K562 (cell line): ENCODE results near the gene TNRC6B.

Experiments
- CTCF ChIP-seq, 3 experiments: IDR thresholded peaks in 2 of 3; conservative IDR thresholded peaks in 1 of 3; 2 replicates each; pipeline ENCODE4 v1.5.1; 2011 to 2012; ENCODE audit warnings: low read length in 3 of 3, mild to moderate bottlenecking in 3 of 3, control low read depth in 2 of 3, improper control_type of control experiment in 1 of 3, inconsistent platforms in 1 of 3, low read depth in 1 of 3, mixed read lengths in 1 of 3, moderate library complexity in 1 of 3; ENCODE audit not compliant: insufficient read depth in 2 of 3
- ERF ChIP-seq: fragments of 450-650 bp; formaldehyde crosslinking; IDR thresholded peaks from 2 replicates; pipeline ENCODE4 v1.4.0; 2020; ENCODE audit warnings: mild to moderate bottlenecking, mixed read lengths
- EZH2 ChIP-seq: IDR thresholded peaks from 2 replicates; pipeline ENCODE4 v1.6.1; 2012; ENCODE audit warnings: low read depth, mild to moderate bottlenecking, inconsistent platforms, low read length, borderline replicate concordance
- MYBL2 ChIP-seq, 2 experiments: fragments of 450-650 bp in 1 of 2; sonication (generic) in 1 of 2; formaldehyde crosslinking in 1 of 2; IDR thresholded peaks; 2 replicates each; pipeline versions ENCODE4 v1.6.1 to v1.8.1; 2017 to 2022; ENCODE audit warnings: borderline replicate concordance in 1 of 2, inconsistent platforms in 1 of 2, low read depth in 1 of 2, mild to moderate bottlenecking in 1 of 2, missing genetic modification reagents in 1 of 2, moderate library complexity in 1 of 2
- POLR2A ChIP-seq: fragments of 450-650 bp; conservative IDR thresholded peaks from 2 replicates; pipeline ENCODE4 v1.6.1; 2016
- USF2 ChIP-seq: sonication (generic); formaldehyde crosslinking; IDR thresholded peaks from 2 replicates; pipeline ENCODE4 v1.5.0; 2020; ENCODE audit warnings: missing genetic modification reagents
- ZNF830 ChIP-seq: fragments of 250-450 bp; sonication (Bioruptor Pico); IDR thresholded peaks from 2 replicates; pipeline ENCODE4 v1.5.0; 2021; ENCODE audit warnings: mild to moderate bottlenecking

DNA sequence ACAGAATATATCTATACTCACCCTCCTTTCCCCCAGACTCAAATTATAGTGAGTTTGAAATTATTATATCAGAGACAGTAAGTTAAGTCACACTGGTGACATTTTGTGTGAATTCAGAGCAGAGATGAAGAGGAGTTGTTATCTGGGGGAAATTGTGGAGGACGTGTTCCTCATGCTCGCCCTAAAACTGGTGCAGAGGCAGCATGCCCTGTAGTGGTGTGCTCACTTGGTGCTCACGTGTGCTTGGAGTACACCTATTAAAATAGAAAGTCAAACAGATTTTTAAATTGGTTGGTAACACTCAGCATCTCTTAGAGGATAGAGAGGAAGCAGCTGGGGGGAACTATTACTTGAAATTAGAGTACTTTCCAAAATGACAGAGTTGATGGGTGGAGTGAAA lies 117.0 kb downstream of the TNRC6B start:
- TF ChIP-seq MYBL2 (IDR thresholded peaks at IDR 0.05; ENCODE audit: low read depth), result no peak
- TF ChIP-seq MYBL2 (CRISPR knock-in tag; IDR thresholded peaks at IDR 0.05; ENCODE audit: borderline replicate concordance), result no peak
- TF ChIP-seq EZH2, result no peak
- TF ChIP-seq ERF, result no peak
- no peak for TF ChIP-seq POLR2A
- TF ChIP-seq ZNF830 (CRISPR knock-in tag), result no peak
- no peak for TF ChIP-seq USF2 (CRISPR knock-in tag)
- no peak for TF ChIP-seq CTCF (IDR thresholded peaks at IDR 0.05 in 2 of 3, conservative IDR thresholded peaks at IDR 0.05 in 1 of 3; ENCODE audit: insufficient read depth in 2 of 3, low read depth in 1 of 3, low read length in 3 of 3)
